BE2C (cell line): ENCODE data around the gene ZBTB39.

Source experiments
- DNase-seq: peaks from one replicate; pipeline ENCODE4 v3.0.0-alpha.2; 2020
- H3K27me3 ChIP-seq: fragments of 250-450 bp; sonication (Bioruptor Pico); 2 replicates; pipeline ENCODE4 v1.5.1; 2020; ENCODE audit warnings: mild to moderate bottlenecking
- H3K36me3 ChIP-seq: fragments of 250-450 bp; sonication (Bioruptor Pico); 2 replicates; pipeline ENCODE4 v1.5.1; 2020; ENCODE audit warnings: mild to moderate bottlenecking
- H3K4me1 ChIP-seq: fragments of 250-450 bp; sonication (Bioruptor Pico); 2 replicates; pipeline ENCODE4 v1.5.1; 2020
- H3K4me3 ChIP-seq: 2 replicates; pipeline ENCODE4 v1.5.1; 2011; ENCODE audit warnings: low read depth, low read length
- H3K9me3 ChIP-seq: fragments of 250-450 bp; sonication (Bioruptor Pico); 2 replicates; pipeline ENCODE4 v1.5.1; 2020
- TF ChIP-seq, protein P1 (sequence below): IDR thresholded peaks from 2 replicates; pipeline ENCODE4 v1.5.1; 2012; ENCODE audit warnings: mild to moderate bottlenecking, low read depth, low read length

Gene ZBTB39

DNA sequence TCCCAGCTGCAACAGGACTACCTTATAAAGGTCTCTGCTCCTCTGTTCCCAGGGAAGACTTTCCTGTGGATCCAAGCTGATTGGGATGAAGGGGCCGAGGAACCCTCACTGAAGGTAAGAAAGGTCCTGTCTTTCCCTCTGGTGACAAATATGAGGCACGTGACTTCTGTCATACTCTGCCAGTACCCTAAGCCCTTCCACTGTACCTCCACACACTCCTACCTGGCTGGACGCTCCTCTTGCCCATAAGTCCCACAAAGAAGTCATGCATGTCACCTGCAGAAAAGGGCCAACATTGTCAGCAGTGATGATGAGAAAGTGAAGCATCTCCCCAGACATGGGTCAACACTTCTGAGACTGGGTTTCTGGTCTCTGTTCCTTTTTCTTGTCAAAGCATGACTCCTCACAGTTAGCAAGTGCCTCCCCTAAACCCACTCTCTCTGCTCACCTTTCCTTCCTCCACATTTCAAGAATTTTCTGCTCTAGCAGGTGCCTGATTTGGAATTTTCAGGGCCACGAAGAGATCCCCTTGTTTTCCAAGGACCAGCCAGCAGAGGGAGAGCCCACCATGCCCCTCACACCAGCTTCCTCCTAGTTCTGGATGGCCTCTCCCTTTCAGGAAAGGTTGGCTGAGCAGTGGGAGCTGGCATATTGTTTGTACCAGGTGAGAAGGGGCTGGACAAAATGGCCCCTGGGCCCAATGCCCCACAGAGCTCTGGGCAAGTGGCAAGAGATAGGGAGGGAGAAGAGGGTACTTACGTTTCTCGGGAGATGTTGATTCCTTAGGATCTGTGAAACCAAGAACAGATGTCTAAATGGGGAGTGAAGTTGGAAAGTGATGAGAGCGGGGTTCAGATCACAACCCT is 6.5 kb upstream of the ZBTB39 start:
- TF ChIP-seq, protein P1, sequence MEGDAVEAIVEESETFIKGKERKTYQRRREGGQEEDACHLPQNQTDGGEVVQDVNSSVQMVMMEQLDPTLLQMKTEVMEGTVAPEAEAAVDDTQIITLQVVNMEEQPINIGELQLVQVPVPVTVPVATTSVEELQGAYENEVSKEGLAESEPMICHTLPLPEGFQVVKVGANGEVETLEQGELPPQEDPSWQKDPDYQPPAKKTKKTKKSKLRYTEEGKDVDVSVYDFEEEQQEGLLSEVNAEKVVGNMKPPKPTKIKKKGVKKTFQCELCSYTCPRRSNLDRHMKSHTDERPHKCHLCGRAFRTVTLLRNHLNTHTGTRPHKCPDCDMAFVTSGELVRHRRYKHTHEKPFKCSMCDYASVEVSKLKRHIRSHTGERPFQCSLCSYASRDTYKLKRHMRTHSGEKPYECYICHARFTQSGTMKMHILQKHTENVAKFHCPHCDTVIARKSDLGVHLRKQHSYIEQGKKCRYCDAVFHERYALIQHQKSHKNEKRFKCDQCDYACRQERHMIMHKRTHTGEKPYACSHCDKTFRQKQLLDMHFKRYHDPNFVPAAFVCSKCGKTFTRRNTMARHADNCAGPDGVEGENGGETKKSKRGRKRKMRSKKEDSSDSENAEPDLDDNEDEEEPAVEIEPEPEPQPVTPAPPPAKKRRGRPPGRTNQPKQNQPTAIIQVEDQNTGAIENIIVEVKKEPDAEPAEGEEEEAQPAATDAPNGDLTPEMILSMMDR: peak; percentile 41
- Histone ChIP-seq H3K36me3 (no peaks in the 10 kb centered on the region), H3K4me3 (no peak overlapping the region), H3K9me3 (no peaks in the 10 kb centered on the region), H3K27me3 (no peaks in the 10 kb centered on the region), H3K4me1 (no peaks in the 10 kb centered on the region)
- no peak for DNase-seq

DNA sequence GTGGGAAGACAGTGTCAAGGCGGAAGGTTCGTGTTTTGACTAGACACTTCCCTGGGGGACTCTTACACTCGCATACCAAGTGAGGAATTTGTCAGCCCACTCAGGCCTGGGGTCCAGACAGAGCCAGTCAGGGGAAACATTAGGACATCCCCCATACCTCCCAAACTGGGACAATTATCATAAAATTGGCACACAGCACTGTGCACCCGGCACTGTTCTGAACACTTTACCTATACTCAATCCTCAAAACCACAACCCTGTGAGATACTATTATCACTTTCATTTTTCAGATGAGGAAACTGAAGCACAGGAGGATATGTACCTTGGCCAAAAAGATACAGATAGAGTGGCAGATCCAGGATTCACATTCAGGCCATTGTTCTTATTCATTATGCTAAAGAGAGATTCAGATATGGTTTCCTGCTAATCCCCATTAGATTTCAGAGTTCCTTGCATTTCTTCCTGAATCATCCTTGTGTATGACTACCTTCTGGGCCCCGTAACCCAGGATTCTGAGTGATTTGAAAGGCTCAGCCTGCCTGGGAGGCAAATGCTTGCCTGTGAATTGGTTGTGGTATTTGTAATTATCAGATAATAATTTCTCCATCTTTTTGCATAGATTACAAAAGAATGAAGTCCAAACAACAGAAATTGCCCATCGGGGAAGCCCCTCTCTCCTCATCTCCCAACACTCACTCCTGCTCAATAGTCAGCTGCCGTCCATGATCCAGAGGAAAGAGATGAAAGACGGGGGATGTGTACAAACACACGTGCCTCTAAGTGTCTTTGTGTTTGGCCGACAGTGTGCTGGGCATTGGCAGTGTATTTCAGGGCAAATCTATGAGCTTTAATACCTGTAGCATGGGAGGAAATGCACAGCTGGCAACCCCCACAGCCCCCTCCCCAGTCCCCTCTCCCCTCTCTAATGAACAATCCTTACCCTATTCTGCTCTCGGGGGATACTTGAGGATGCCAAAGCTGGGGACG is 5.4 kb upstream of the ZBTB39 start:
- Histone ChIP-seq H3K36me3 (no peaks in the 10 kb centered on the region), H3K4me1 (no peaks in the 10 kb centered on the region), H3K27me3 (no peaks in the 10 kb centered on the region), H3K4me3 (no peak overlapping the region), H3K9me3 (no peaks in the 10 kb centered on the region)
- TF ChIP-seq, protein P1: no peak
- no peak for DNase-seq

DNA sequence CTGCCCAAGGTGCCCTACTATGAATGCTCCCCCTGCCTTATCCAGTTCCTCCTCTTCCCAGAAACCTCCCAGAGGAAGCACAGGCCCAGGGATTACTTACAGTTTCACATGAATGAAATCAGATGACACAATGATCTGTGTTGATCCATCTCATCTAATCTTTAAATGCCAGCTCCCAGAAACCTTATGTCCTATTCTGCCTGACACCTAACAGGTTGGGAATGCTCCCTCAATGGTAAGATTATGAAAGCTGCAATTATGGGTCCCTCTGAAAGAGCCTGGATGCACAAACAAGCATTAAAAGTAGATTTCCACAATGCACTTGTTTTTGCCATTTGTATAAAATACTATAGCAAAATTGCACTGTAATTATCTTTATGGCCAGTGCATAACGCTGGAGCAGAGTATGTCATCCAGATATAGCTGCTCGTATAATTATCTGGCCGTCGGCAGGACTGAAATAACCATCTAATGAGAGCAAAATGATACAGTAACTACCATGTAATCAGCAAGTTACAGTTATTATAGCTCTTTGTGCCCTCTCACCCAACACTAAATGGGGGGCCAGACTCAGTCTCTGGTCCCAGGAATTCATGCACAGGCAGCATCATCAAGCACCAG is 4.4 kb upstream of the ZBTB39 start:
- Histone ChIP-seq H3K27me3 (no peaks in the 10 kb centered on the region), H3K9me3 (no peaks in the 10 kb centered on the region), H3K4me1 (no peaks in the 10 kb centered on the region), H3K36me3 (no peaks in the 10 kb centered on the region; the same call in 1 of the 2 replicates), H3K4me3 (no peak overlapping the region)
- no peak for DNase-seq
- TF ChIP-seq, protein P1: no peak

GRCh38 chr12:57009949-57010626 is 3.7 kb upstream of the ZBTB39 start:
- H3K4me1 ChIP-seq: no peaks in the 10 kb centered on the region
- no peaks in the 10 kb centered on the region for H3K27me3 ChIP-seq
- H3K9me3 ChIP-seq: no peaks in the 10 kb centered on the region
- no peaks in the 10 kb centered on the region; the same call in 1 of the 2 replicates for H3K36me3 ChIP-seq
- no peak for DNase-seq
- H3K4me3 ChIP-seq: no peak overlapping the region
- TF ChIP-seq, protein P1: no peak

DNA sequence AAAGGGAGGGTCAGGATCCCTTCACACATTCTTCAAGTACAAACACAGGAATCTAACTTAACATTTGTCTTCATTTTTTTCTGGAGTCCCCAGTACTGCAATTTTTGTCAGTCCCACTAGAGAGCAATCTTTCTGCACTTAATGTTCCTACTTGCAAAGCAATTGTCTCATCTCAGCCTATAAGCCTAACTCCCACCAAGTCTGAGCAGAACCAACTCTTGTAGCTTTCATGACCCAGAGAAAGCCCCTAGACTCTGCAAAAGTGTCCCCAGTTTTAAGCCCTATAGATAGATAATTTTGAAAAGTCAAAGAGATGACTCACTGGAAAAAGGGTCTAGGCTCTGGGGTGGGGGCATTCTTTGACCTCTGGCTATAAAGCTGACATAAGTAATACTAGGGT is 1.8 kb upstream of the ZBTB39 start:
- peaks cover 15% of the 10 kb centered on the region for H3K36me3 ChIP-seq
- H3K27me3 ChIP-seq: no peaks in the 10 kb centered on the region
- TF ChIP-seq, protein P1: peak; percentile 76
- H3K4me3 ChIP-seq: no peak overlapping the region
- DNase-seq: no peak
- no peaks in the 10 kb centered on the region for H3K4me1 ChIP-seq
- H3K9me3 ChIP-seq: no peaks in the 10 kb centered on the region
